ENCODE measurements around the gene RNF144B.
"Not testable (repeated sequence)": the region's sequence is repeated elsewhere in the genome, so short reads cannot be mapped to it uniquely, and the experiment has no call there.

The RNF144B gene

GRCh38 chr6:18445228-18445627 is 58.1 kb downstream of the RNF144B start:
- no peak for DNase-seq (ENCODE audit: low spot score)

DNA sequence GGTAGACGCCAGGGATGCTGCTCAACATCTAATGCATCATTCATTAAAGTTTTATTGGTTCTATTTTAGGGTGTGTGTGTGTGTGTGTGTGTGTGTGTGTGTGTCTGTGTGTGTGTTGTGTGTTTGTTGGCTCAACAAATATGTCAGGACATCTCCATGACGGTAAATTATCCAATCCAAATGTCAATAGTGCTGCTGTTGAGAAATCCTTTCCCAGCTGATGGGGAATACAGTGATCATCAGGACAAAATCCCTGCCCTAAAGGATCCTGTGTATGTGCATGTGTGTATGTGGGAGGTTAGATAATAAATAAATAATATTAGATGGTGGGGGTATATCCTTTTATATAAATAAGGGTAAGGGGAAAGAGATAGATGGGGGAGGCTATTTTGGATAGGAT is 59.6 kb downstream of the RNF144B start:
- DNase-seq (ENCODE audit: low spot score) = no peak

DNA sequence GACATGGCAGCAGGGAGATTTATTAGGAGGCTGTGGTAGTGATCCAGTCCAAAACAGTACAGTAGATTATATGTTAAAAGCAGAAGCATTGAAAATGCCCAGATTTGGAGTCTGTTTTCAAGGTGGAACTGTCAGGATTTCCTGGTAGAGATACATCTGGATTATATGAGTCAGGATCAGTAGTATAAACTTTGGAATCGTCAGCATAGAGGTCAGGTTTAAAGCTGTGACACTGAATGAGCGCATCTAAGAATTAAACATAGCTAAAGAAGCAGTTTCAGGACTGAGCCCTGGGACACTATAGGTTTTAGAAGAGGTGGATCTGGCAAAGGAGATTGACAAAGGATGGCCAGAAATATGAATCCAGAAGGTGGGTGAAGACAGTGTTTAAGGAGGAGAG is 60.4 kb downstream of the RNF144B start:
- DNase-seq (ENCODE audit: low spot score) = no peak

DNA sequence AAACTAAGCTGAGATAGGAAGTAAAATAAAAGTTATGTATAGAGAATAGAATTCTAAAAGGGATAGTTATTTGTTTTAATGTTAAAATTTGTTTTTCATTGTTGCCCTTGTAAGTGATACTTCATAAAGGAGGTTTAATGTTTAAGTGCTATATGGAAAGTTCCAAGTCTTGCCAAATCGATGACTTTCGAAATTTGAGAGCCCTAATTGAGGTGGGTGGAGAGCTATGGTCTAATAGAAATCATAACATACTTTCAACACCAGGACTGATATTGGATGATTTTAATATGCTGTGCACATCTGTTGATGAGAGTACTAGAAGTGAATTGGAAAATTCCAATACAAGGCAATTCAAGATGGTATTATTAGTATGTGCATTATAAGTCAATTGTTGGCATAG is 64.6 kb downstream of the RNF144B start:
- no peak for DNase-seq (ENCODE audit: low spot score)

- DNase-seq (ENCODE audit: low spot score) = no peak
Measured at GRCh38 chr6:18454446-18454845, 67.3 kb downstream of the RNF144B start.

GRCh38 chr6:18457065-18457737 is 70.1 kb downstream of the RNF144B start:
- DNase-seq (ENCODE audit: low spot score) = no peak

- DNase-seq (ENCODE audit: low spot score) = not testable (repeated sequence)
Measured at GRCh38 chr6:18458086-18458485, 70.9 kb downstream of the RNF144B start.

DNA sequence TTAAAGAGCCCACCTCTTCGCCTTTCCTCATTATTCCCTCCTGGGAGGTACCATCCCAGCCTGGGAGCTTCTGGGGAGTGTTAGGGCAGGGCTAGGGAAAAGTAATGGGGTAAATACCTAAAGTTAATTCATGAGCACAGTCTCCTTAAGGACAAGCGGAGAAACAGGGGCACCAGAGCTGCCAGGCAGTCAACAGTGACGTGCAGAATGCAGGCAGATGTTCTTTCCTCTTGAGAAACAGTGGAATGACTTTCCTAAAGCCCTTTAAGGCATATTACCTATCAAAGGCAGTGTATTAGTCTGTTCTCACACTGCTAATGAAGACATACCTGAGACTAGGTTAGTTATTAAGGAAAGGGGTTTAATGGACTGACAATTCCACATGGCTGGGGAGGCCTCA is 76.3 kb downstream of the RNF144B start:
- no peak for DNase-seq (ENCODE audit: low spot score)

- DNase-seq (ENCODE audit: low spot score) = no peak
Measured at GRCh38 chr6:18464176-18464575, 77.0 kb downstream of the RNF144B start.

DNA sequence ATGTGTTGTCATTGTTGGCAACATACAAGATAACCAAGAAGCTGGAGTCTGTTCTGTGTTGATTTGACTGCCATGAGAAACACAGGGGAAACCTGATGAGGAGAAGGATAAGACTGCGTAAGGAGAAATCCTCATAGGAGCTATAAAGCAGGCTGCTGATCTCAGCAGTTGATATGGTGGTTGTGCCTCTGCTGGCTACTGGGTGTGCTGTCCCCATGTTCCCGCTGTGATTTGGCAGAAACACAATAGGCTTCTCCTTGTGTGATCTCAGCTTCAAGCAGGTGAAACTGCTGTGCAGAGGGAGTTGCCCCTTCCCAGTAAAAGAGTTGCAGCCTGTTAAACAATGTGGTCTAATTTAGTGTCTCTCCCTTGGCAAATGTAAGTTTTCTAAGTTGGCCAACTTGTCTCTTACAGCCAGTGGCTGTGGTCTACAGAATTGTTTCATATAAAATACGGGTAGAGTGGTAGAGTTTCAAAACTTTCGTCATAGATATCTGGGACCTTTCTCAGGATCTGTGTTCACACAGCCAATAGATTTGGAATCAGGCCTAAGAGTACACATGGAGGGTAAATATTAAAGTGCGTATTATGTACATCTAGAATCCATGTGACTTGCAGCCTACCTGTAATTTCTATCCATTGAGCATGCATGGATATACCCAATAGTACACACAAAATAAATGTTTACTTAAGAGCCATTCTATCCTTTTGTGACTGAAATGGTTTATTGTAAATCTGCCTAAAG is 78.4 kb downstream of the RNF144B start:
- DNase-seq (ENCODE audit: low spot score) = no peak

DNA sequence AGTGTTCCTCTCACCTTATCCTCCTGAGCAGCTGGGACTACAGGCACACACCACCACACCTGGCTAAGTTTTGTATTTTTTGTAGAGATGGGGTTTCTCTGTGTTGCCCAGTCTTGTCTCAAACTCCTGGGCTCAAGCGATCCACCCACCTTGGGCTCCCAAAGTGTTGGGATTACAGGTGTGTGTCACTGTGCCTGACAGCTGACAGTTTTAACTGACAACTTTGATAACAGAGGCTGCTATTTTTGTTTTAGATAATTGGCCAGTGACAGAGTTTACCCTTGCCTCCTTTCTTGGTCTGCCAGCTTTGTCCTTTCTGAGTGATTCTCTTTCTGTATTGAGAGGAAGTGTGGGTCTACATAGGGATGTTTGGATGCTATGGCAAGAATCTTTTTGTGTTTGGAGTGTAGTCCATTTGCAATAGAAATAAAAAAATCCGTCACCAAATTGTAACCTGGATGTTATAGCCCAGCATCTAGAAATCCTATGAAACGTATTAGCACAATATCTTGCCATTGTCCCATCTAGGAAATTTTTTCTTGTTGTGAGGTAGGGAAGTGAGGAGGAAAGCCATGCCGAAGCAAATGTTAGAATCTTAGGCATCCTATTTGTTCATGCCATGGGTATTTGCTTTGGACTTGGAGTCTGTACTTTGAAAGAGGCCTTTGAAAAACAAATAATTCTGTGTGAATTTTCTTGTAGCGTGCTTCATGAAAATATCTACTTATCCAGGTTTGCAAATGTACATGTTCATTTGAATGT is 80.8 kb downstream of the RNF144B start:
- DNase-seq (ENCODE audit: low spot score) = no peak

GRCh38 chr6:18468503-18468843 is 81.3 kb downstream of the RNF144B start:
- no peak for DNase-seq (ENCODE audit: low spot score)

DNA sequence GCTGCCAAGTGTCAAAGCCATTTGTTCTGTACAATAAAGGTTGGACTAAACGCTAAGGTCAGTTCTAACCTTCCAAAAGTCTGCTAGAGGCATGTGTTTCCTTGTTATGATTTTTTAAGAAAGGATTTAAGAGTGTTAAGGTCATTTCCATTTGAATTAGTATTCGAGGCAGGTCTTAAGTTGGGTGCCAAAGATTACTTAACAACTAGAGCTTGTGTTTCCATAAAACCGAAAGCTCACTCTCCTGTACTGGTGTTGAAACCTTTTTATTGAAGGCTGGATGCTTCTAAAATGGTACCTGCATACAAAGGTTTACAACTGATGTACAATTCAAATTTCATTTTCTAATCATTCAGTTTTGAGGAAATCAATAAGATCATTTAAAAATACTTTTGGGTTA is 82.4 kb downstream of the RNF144B start:
- DNase-seq (ENCODE audit: low spot score) = no peak

- no peak for DNase-seq (ENCODE audit: low spot score)
Measured at GRCh38 chr6:18471232-18471964, 84.2 kb downstream of the RNF144B start.

GRCh38 chr6:18472941-18473340 is 85.8 kb downstream of the RNF144B start:
- no peak for DNase-seq (ENCODE audit: low spot score)

DNA sequence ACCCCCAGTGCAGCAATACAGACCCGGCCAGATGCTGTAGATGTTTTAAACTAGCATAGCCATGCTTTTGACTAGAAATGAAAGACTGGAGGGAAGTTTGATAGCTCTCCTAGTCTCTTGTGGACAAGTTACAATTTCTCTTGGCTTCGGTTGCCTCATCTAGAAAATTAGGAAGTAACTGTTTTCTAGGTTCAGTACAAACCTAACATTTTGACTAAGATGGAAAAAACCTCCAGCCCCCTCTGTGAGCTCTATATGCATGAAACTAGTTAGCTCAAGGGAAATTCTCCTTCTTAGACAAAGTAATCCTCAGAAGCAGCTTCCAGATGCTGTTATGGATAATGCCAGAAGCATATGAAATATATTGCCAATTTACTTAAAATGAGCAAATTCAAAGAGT is 86.6 kb downstream of the RNF144B start:
- no peak for DNase-seq (ENCODE audit: low spot score)

GRCh38 chr6:18477301-18477941 is 90.3 kb downstream of the RNF144B start:
- DNase-seq (ENCODE audit: low spot score) = peak; percentile 17

GRCh38 chr6:18478610-18479009 is 91.5 kb downstream of the RNF144B start:
- DNase-seq (ENCODE audit: low spot score) = no peak

- DNase-seq (ENCODE audit: low spot score) = no peak
Measured at GRCh38 chr6:18481870-18482269, 94.7 kb downstream of the RNF144B start.

GRCh38 chr6:18485660-18486435 is 98.7 kb downstream of the RNF144B start:
- no peak for DNase-seq (ENCODE audit: low spot score)

DNA sequence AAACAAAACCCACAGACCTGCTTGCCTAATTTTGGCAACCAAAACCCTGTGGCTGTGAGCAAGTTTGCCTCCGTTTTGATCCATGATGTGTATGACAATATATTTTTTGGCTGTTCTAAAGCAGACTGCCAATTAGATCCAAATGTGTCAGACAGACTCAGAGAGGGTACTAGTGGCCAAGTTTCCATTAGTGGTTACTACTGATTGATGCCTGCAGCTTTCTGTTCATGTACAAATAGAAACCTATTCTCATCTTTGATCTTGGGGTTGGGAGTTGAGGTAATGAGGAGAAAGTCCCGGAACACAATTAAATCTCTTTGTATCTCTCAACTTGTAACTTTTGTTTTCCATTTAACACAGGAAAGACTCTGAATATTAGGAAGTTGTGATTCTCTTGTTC is 100.9 kb downstream of the RNF144B start:
- no peak for DNase-seq (ENCODE audit: low spot score)
